GM21576 (cell line): ENCODE results near the gene DRD1.
"Not testable (repeated sequence)": the region's sequence is repeated elsewhere in the genome, so short reads cannot be mapped to it uniquely, and the experiment has no call there.

Source experiments
- ATAC-seq: cut with Tn5 transposase; IDR thresholded peaks from one replicate; pipeline ENCODE4 v1.9.1; 2021; ENCODE audit warnings: mild to moderate bottlenecking, moderate library complexity; ENCODE audit not compliant: unreplicated experiment

DRD1 gene

DNA sequence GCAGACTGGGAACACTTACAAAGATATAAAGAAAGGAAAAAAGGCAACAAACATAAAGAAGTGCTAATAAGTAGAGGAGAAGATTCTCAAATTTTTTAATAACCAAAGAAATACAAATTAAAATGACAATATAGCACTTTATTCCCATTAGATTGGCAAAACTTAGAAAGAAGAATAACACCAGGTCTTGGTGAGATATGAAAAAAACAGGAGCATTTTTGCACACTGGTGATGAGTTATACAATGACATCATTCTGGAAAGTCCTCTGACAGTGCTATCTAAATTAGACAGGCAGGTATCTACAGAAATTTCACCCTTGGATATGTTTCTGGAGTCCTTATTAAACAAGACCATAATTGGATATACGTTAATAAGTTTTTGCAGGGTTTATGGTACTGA is 24.9 kb upstream of the DRD1 start:
- ATAC-seq: no peak

- ATAC-seq: no peak
Measured at GRCh38 chr5:175467983-175468690, 24.2 kb upstream of the DRD1 start.

GRCh38 chr5:175466700-175467318 is 22.8 kb upstream of the DRD1 start:
- ATAC-seq: no peak

- ATAC-seq: no peak
Measured at GRCh38 chr5:175465282-175465681, 21.3 kb upstream of the DRD1 start.

GRCh38 chr5:175464942-175465233 is 20.9 kb upstream of the DRD1 start:
- no peak for ATAC-seq

DNA sequence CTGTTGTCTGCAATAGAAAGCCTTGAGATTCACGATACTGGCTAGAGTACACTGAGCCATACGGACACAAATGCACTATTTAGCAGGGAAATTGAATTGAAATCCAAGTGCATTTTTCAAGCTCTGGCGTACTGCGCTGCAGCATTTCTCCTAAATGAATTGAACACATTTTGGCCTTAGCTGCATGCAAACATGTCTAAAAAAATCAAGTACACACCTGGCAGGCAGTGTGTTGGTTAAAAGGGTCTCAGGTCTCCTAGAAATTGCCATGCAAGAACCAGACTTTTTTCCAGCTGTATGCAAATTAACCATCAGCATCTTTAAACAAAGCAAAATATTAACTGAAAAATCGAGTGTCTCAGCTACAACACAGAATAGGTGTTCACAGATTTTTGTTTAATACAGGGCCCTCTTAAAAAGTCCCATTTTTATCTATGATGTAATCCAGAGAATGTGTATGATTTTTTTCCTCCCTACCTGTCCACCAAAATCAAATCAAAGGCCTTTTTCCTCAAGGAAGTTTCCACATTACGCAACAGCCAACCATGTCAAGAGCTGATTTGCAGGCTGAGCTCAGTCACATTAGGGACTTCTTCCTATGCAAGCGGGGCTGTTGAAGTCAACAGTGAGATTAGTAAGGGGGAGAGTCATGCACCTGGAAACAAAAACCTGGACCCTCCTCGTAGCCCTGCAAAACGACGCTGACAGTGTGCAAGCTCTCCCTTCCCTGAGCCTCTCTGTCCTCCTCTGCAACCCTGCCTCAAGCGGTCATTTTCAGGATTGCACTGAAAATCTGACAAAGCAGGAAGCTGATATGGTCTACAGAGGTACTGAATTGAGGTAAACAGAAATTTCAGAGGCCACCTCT is 20.3 kb upstream of the DRD1 start:
- ATAC-seq: peak; percentile 98

DNA sequence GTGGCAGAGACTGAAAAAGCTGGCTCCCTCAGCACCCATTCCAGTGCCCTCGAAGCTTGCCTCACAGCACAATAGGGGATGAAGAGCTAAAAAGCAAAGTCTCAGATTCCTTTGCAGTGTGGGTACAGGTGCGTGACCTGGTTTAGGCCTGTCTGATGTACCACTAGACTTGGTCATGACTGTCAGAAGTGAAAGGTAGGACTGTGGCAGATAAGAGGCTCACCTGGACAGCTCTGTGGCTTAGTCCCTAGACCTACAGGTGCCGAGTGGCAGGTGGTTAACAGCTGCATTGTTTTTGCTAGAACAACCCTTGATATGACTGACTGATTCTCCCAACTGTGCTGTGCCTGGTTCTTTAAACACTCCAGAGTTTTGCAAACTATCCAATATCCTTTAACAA is 19.7 kb upstream of the DRD1 start:
- ATAC-seq: no peak

DNA sequence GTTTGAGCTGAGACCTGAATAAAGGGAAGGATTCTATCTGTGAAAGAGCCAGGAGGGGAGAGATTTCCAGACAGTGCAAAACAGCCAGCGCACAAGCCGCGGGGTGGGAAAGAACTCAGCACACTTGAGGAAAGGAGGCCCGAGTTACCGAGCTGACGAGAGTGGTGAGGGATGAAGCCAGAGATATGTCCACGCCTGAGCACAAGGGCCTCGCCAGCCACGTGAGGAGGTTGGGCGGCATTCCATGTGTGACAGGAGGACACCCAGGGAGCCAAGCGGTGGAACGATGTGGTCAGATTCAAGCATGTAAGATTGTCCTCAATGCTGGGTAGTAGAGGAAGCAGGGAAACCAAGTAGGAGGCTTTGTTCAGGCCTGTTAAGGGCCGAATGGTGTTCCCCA is 17.4 kb upstream of the DRD1 start:
- ATAC-seq: no peak

DNA sequence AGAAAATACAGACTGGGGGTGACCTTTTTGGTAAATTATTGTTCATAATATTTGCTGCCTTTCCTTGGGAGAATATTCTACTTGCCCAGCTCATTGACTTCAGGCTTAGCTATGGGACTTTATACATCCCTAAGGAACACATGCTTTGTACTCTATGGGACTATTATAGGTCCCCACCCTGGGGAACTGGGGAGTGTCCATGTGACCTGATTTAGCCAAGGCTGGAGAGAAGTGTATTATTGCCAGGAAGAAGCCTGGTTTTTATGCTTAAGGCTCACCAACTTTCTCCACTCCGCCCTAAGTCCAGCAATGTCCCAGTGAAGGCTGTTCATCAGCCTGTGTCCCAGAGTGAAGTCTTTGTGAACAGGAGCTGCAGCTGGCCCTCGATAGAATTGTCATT is 16.6 kb upstream of the DRD1 start:
- ATAC-seq: no peak

GRCh38 chr5:175460126-175460525 is 16.1 kb upstream of the DRD1 start:
- no peak for ATAC-seq

GRCh38 chr5:175457466-175457865 is 13.5 kb upstream of the DRD1 start:
- ATAC-seq: peak; percentile 89

- ATAC-seq: no peak
Measured at GRCh38 chr5:175456105-175456742, 12.2 kb upstream of the DRD1 start.

GRCh38 chr5:175454338-175454737 is 10.4 kb upstream of the DRD1 start:
- not testable (repeated sequence) for ATAC-seq

DNA sequence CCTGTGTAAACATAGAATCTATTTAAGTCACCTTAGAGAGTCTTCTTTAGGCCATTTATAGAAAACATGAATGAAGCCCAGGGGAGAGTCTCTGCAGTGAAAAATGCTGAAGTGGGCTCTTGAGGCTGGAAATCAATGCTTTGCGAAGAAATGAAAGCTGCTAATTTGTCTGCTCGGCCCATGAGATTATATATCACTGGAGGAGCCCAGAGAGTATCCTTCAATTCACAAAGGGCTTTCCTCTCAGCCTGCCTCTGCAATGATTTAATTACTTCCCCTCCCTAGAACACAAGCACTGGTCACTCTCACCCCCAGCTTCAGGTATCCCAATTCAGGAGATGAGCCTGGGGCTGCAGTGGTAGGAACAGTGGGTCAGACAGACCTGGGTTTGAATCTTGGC is 8.2 kb upstream of the DRD1 start:
- ATAC-seq: no peak

- ATAC-seq: no peak
Measured at GRCh38 chr5:175448276-175448675, 4.3 kb upstream of the DRD1 start.

DNA sequence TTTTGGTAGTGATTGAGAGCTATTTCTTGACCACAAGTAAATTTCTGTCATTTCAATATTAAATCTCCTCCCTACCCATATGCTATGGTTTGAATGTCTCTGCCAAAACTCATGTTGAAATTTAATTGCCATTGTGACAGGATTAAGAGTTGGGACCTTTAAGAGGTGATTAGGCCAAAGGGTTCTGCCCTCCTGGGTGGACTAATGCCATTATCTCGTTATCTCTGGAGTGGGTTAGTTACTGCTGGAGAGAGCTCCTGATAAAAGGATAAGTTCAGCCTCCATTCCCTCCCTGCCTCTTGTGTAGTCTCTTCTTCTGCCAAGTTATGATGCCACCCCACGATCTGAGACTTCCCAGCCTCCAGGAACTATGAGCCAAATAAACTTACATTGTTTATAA is 3.6 kb upstream of the DRD1 start:
- ATAC-seq: no peak

DNA sequence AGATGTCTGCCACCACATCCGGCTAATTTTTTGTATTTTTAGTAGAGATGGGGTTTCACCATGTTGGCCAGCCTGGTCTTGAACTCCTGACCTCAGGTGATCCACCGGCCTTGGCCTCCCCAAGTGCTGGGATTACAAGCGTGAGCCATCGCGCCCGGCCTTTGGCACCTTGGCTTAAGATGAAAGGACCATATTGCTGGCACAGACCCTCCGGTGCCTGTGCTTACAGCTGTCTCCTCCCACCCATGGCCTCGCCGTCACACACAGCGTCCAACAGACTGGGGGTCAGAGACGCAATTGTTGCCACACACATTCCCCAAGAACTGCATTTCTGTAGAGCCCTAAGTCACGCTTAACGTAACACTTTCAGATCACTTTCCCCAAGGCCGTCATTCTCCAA is 2.4 kb upstream of the DRD1 start:
- ATAC-seq: not testable (repeated sequence)

DNA sequence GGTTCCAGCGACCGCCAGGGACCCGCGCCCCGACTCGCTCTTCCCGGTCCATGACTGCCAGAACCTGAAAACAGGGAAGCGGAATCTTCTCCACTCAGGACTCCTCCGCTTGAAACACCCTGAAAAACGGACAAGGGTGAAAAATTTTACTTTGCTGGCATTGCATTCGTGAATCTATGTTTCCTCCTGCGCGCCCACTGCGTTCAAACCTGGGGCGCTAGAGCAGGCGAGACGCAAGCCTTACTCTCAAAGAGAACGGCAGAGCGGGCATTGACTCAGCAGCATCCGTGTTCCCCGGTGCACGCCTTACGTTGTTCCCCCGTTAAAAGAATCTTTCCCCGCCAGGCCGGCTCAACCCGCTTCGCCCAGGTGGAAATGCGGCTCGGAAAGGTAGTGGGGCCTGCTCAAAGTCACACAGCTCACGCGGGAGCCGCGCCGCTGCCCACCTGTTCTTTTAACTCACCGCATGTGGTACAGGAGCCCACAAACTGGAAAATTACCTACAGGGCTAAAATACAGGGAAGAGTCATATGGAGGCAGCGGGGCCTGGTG is 999 bp upstream of the DRD1 start:
- ATAC-seq: no peak

- no peak for ATAC-seq
Measured at GRCh38 chr5:175443514-175444059, 395 bp downstream of the DRD1 start.

DNA sequence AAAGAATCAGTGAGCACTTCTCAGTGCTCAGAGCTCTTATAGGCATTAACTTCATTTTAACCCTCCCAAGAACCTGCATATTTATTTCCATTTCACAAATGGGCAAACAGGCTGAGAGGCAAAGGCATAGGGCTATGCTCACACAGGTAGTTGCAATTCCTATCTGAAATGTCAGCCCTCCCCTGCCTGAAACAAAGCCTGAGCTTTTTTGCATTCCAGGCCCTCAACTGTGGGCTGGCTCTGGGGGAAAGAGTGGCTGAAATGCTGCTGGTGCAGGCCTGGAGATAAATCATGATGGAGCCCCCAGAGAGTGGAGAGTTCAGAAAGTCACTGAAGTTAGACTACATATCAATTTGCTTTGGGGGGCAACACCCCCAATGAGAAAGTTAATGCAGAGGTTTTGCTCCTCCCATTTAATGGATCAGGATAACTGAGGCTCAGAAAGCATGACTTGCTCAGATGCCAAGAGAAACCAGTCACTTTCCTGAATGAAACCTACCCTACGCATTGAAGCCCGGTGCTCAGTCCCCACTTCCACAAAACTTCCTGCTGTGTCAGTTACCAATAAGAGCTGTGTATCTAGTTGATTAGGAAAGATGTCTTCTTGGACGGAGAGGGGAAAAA is 5.6 kb downstream of the DRD1 start:
- no peak for ATAC-seq

DNA sequence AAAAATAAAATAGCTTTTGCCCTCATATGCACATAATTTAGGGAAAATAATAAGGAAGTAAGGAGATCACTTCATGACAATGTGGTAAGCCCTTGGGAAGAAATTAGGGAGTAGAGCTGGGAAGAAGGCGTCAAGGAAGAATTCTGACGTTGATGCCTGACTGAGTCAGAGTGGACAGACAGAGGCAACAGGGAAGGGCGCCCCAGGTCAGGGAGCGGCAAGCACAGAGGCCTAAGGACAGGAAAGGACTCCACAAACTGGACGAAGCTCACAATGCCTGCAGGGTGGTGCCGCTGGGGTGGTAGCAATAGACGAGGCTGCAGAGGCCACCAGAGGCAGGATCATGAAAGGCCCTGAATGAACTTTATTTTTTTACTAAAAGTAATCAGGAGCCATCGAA is 7.6 kb downstream of the DRD1 start:
- no peak for ATAC-seq
